Measurements from ENCODE around the gene CNGA3.
"Not testable (repeated sequence)": the region's sequence is repeated elsewhere in the genome, so short reads cannot be mapped to it uniquely, and the experiment has no call there.

Gene CNGA3

DNA sequence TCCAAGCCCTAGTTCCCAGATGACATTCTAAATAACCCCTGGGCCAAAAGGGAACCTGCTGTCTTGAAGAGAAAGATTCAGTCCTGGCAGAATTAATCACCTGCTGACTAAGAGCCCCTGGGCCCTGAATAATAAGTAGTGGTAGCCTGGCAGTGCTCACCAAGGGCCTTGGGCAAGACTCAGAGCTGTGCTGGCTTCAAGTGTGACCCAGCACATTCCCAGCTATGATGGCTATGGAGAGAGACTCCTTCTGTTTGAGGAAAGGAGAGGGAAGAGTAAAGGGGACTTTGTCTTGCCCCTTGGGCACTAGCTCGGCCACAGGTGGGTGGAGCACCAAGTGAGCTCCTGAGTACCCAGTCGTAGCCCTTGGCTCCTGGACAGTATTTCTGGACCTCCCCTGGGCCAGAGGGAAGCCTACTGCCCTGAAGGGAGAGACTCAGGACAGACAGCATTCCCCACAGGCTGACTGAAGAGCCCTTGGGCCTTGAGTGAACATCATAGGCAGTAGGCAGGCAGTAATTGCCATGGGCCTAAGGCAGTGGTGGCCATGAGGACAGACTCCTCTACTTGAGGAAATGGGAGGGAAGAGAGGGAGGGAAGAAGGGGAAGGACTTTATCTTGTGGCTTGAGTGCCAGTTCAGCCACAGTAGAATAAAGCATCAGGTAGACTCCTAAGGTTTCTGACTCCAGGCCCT is 58.4 kb downstream of the CNGA3 start:
- H3K27ac ChIP-seq (ENCODE audit: low read depth, low read length): no peak overlapping the region
- no peaks in the 10 kb centered on the region for H3K36me3 ChIP-seq (ENCODE audit: insufficient read depth, low read length)
- H3K4me1 ChIP-seq (ENCODE audit: insufficient read depth, low read length): 0 out of 2 replicates have a peak, but pooled peaks cover 4% of the 10 kb centered on the region
- peaks cover 2% of the 10 kb centered on the region; the same call in 1 of the 2 replicates for H3K27me3 ChIP-seq (ENCODE audit: insufficient read depth, low read length)
- no peak overlapping the region for H3K4me3 ChIP-seq (ENCODE audit: low read length)
- WGBS: 85% methylated on average over 2 of the region's 2 CpGs
- H3K9me3 ChIP-seq (ENCODE audit: insufficient read depth, low read depth, low read length): no peaks in the 10 kb centered on the region
- H3K9ac ChIP-seq (ENCODE audit: low read depth, low read length): no peak overlapping the region

DNA sequence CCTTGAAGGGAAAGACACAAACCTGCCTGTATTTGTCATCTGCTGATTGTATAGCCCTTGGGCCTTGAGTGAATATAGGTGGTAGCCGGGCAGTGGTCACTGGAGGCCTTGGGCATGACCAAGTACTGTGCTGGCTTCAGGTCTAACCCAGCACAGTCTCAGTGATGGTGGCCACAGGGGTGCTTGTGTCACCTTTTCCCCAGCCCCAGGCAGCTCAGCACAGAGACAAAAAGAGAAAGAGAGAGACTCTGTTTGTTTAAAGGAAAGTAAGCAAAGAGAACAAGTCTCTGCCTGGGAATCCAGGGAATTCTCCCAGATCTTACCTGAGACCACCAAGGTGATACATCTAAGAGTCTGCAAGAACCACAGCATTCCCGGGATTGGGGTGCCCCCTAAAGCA is 59.0 kb downstream of the CNGA3 start:
- 91% methylated on average over 2 of the region's 2 CpGs for WGBS
- H3K36me3 ChIP-seq (ENCODE audit: insufficient read depth, low read length): no peaks in the 10 kb centered on the region

GRCh38 chr2:98408155-98408554 is 61.9 kb downstream of the CNGA3 start:
- Histone ChIP-seq H3K9ac (ENCODE audit: low read depth, low read length) (no peak overlapping the region), H3K36me3 (ENCODE audit: insufficient read depth, low read length) (no peaks in the 10 kb centered on the region), H3K4me3 (ENCODE audit: low read length) (no peak overlapping the region), H3K27ac (ENCODE audit: low read depth, low read length) (no peak overlapping the region), H3K27me3 (ENCODE audit: insufficient read depth, low read length) (no peaks in the 10 kb centered on the region), H3K9me3 (ENCODE audit: insufficient read depth, low read depth, low read length) (0 out of 2 replicates have a peak, but pooled peaks cover 2% of the 10 kb centered on the region), H3K4me1 (ENCODE audit: insufficient read depth, low read length) (0 out of 2 replicates have a peak, but pooled peaks cover 4% of the 10 kb centered on the region)
- 78% methylated on average over 5 of the region's 5 CpGs for WGBS

More for the DNA sequence above, 59.0 kb downstream of the CNGA3 start:
- Histone ChIP-seq H3K4me1 (ENCODE audit: insufficient read depth, low read length) (0 out of 2 replicates have a peak, but pooled peaks cover 4% of the 10 kb centered on the region), H3K27me3 (ENCODE audit: insufficient read depth, low read length) (peaks cover 2% of the 10 kb centered on the region; the same call in 1 of the 2 replicates), H3K27ac (ENCODE audit: low read depth, low read length) (no peak overlapping the region), H3K4me3 (ENCODE audit: low read length) (no peak overlapping the region), H3K9ac (ENCODE audit: low read depth, low read length) (no peak overlapping the region), H3K9me3 (ENCODE audit: insufficient read depth, low read depth, low read length) (no peaks in the 10 kb centered on the region)

GRCh38 chr2:98412751-98413458 is 66.6 kb downstream of the CNGA3 start:
- WGBS: 73% methylated on average over 4 of the region's 5 CpGs
- H3K4me3 ChIP-seq (ENCODE audit: low read length): no peak overlapping the region
- 0 out of 2 replicates have a peak, but pooled peaks cover 4% of the 10 kb centered on the region for H3K4me1 ChIP-seq (ENCODE audit: insufficient read depth, low read length)
- peaks cover 23% of the 10 kb centered on the region for H3K9me3 ChIP-seq (ENCODE audit: insufficient read depth, low read depth, low read length)
- H3K9ac ChIP-seq (ENCODE audit: low read depth, low read length): no peak overlapping the region
- H3K36me3 ChIP-seq (ENCODE audit: insufficient read depth, low read length): no peaks in the 10 kb centered on the region
- H3K27ac ChIP-seq (ENCODE audit: low read depth, low read length): no peak overlapping the region
- no peaks in the 10 kb centered on the region for H3K27me3 ChIP-seq (ENCODE audit: insufficient read depth, low read length)

- WGBS: 89% methylated on average over 7 of the region's 7 CpGs
- not testable (repeated sequence) for H3K36me3 ChIP-seq (ENCODE audit: insufficient read depth, low read length)
Measured at GRCh38 chr2:98414246-98414645, 68.0 kb downstream of the CNGA3 start.

GRCh38 chr2:98415719-98416248 is 69.5 kb downstream of the CNGA3 start:
- H3K36me3 ChIP-seq (ENCODE audit: insufficient read depth, low read length); H3K4me3 ChIP-seq (ENCODE audit: low read length); H3K9ac ChIP-seq (ENCODE audit: low read depth, low read length); H3K27ac ChIP-seq (ENCODE audit: low read depth, low read length); H3K27me3 ChIP-seq (ENCODE audit: insufficient read depth, low read length); H3K4me1 ChIP-seq (ENCODE audit: insufficient read depth, low read length): not testable (repeated sequence)
- WGBS: 91% methylated on average over 9 of the region's 9 CpGs
- peaks cover 23% of the 10 kb centered on the region for H3K9me3 ChIP-seq (ENCODE audit: insufficient read depth, low read depth, low read length)

More at GRCh38 chr2:98414246-98414645, 68.0 kb downstream of the CNGA3 start:
- H3K27me3 ChIP-seq (ENCODE audit: insufficient read depth, low read length); H3K27ac ChIP-seq (ENCODE audit: low read depth, low read length); H3K4me1 ChIP-seq (ENCODE audit: insufficient read depth, low read length); H3K4me3 ChIP-seq (ENCODE audit: low read length); H3K9ac ChIP-seq (ENCODE audit: low read depth, low read length): not testable (repeated sequence)
- peaks cover 23% of the 10 kb centered on the region for H3K9me3 ChIP-seq (ENCODE audit: insufficient read depth, low read depth, low read length)

- H3K27ac ChIP-seq (ENCODE audit: low read depth, low read length): no peak overlapping the region
- WGBS: 95% methylated on average over 2 of the region's 2 CpGs
- no peak overlapping the region for H3K9ac ChIP-seq (ENCODE audit: low read depth, low read length)
- no peaks in the 10 kb centered on the region for H3K36me3 ChIP-seq (ENCODE audit: insufficient read depth, low read length)
- H3K27me3 ChIP-seq (ENCODE audit: insufficient read depth, low read length): no peaks in the 10 kb centered on the region
- no peak overlapping the region for H3K4me3 ChIP-seq (ENCODE audit: low read length)
- H3K4me1 ChIP-seq (ENCODE audit: insufficient read depth, low read length): no peaks in the 10 kb centered on the region
- H3K9me3 ChIP-seq (ENCODE audit: insufficient read depth, low read depth, low read length): peaks cover 23% of the 10 kb centered on the region
Measured at GRCh38 chr2:98416383-98417159, 70.3 kb downstream of the CNGA3 start.

GRCh38 chr2:98419544-98419943 is 73.3 kb downstream of the CNGA3 start:
- no peaks in the 10 kb centered on the region for H3K27me3 ChIP-seq (ENCODE audit: insufficient read depth, low read length)
- peaks cover 18% of the 10 kb centered on the region for H3K9me3 ChIP-seq (ENCODE audit: insufficient read depth, low read depth, low read length)
- no peak overlapping the region for H3K4me3 ChIP-seq (ENCODE audit: low read length)
- no peak overlapping the region for H3K9ac ChIP-seq (ENCODE audit: low read depth, low read length)
- H3K4me1 ChIP-seq (ENCODE audit: insufficient read depth, low read length): no peaks in the 10 kb centered on the region
- WGBS: 81% methylated on average over 2 of the region's 2 CpGs
- no peaks in the 10 kb centered on the region for H3K36me3 ChIP-seq (ENCODE audit: insufficient read depth, low read length)
- H3K27ac ChIP-seq (ENCODE audit: low read depth, low read length): no peak overlapping the region

GRCh38 chr2:98419977-98420725 is 73.9 kb downstream of the CNGA3 start:
- no peak overlapping the region for H3K27ac ChIP-seq (ENCODE audit: low read depth, low read length)
- H3K4me1 ChIP-seq (ENCODE audit: insufficient read depth, low read length): no peaks in the 10 kb centered on the region
- H3K27me3 ChIP-seq (ENCODE audit: insufficient read depth, low read length): no peaks in the 10 kb centered on the region
- 94% methylated on average over 6 of the region's 6 CpGs for WGBS
- no peak overlapping the region for H3K4me3 ChIP-seq (ENCODE audit: low read length)
- H3K9me3 ChIP-seq (ENCODE audit: insufficient read depth, low read depth, low read length): peaks cover 12% of the 10 kb centered on the region
- H3K9ac ChIP-seq (ENCODE audit: low read depth, low read length): no peak overlapping the region
- H3K36me3 ChIP-seq (ENCODE audit: insufficient read depth, low read length): no peaks in the 10 kb centered on the region

DNA sequence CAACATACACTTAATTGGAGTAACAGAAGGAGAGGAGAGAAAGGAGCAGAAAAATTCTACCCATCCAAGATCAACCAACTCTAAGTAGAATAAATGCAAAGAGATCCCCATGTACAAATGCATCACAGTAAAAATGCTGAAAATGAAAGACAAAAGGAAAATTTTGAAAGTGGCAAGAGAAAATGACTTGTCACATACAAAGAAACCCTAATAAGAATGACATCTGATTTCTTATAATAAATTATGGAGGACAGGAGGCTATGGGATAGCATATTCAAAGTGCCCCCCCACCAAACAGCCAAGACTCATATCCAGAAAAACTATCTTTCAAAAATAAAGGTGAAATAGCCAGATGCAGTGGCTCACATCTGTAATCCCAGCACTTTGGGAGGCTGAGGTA is 76.2 kb downstream of the CNGA3 start:
- no peaks in the 10 kb centered on the region for H3K36me3 ChIP-seq (ENCODE audit: insufficient read depth, low read length)
- H3K27me3 ChIP-seq (ENCODE audit: insufficient read depth, low read length): no peaks in the 10 kb centered on the region
- no peak overlapping the region for H3K4me3 ChIP-seq (ENCODE audit: low read length)
- H3K9me3 ChIP-seq (ENCODE audit: insufficient read depth, low read depth, low read length): peaks cover 9% of the 10 kb centered on the region
- no peak overlapping the region for H3K9ac ChIP-seq (ENCODE audit: low read depth, low read length)
- H3K27ac ChIP-seq (ENCODE audit: low read depth, low read length): no peak overlapping the region
- H3K4me1 ChIP-seq (ENCODE audit: insufficient read depth, low read length): no peaks in the 10 kb centered on the region
